Upper lobe of right lung (tissue), 1 donor: Measurements from ENCODE around the gene NUDT19. TPM values are rescaled to one million over a fixed set of nuclear protein-coding genes. Genes with fewer than 3 reads are reported as not detected.

Experiments
- total RNA-seq: library from RNA; stranded (reverse); fragmentation: NEBNext Ultra II Directional; extraction: Animal tissue kit (Norgen Biotek cat#: 25700); gene quantifications from one replicate; pipeline ENCODE4 v1.2.1, GENCODE V29; 2021
- donor health status: DM: no; HTN: yes; CAD: no; lungs with severe emphysema.

NUDT19 gene
- total RNA-seq, 1 donor from 2014 or later: 14.2 TPM

Other genes with a start within 250 kb of the NUDT19 start
- gene PDCD5, start 110.6 kb upstream of the NUDT19 start, total RNA-seq: 57.7 TPM
- gene ANKRD27, start 16.6 kb upstream of the NUDT19 start, total RNA-seq: 35.6 TPM
- gene RGS9BP, start 16.0 kb upstream of the NUDT19 start, total RNA-seq: 2.0 TPM
- not detected for gene TDRD12, start 27.9 kb downstream of the NUDT19 start, total RNA-seq
- gene SLC7A9, start 177.9 kb downstream of the NUDT19 start, total RNA-seq: 0.46 TPM